ENCODE measurements around the gene STK35.
"Not testable (repeated sequence)": the region's sequence is repeated elsewhere in the genome, so short reads cannot be mapped to it uniquely, and the experiment has no call there.

STK35 gene

DNA sequence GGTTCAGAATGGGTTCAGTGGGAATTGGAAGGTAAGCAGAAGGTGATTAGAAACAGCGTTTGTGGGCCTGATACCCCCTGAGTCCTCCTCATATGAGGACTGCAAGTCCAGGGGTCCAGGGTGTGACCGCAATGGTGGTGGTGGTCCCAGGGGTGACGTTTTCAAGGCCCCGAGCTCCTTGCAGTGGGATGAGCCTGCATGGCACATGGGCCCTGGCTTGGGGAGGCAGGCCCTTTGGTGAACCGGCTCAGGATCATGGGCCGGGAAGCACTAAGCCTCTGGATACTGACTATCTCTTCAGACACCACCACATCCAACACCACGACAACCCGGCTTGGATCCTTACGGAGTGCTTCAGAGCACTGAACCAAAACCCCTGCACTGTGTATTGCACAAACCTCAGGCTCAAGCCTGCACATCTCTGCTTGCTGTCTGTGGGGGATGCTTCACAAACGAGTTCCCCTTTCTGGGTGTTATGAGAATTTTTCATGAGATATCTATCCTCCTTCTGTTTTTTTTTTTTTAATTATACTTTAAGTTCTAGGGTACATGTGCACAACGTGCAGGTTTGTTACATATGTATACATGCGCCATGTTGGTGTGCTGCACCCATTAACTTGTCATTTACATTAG, 67.9 kb downstream of the STK35 start:
- H4K20me1 ChIP-seq (ENCODE audit: control insufficient read depth, insufficient read depth, low read depth, low read length) = no peaks in the 10 kb centered on the region; the same call in 1 of the 2 replicates
- H3F3A ChIP-seq (ENCODE audit: control insufficient read depth, insufficient read depth) = no peaks in the 10 kb centered on the region
- H3K27ac ChIP-seq (ENCODE audit: low read depth, low read length) = no peak overlapping the region
- peaks cover 3% of the 10 kb centered on the region; the same call in 1 of the 2 replicates for H3K27me3 ChIP-seq (ENCODE audit: control insufficient read depth, low read length)
- no peaks in the 10 kb centered on the region for H3K4me1 ChIP-seq (ENCODE audit: control insufficient read depth, low read length)
- H3K79me2 ChIP-seq (ENCODE audit: control insufficient read depth, low read length) = no peaks in the 10 kb centered on the region
- no peak overlapping the region for H3K4me2 ChIP-seq (ENCODE audit: low read length)
- TF ChIP-seq EZH2phosphoT487 (IDR thresholded peaks at IDR 0.05; ENCODE audit: borderline replicate concordance, low read length) = no peak
- TF ChIP-seq, protein P1, sequence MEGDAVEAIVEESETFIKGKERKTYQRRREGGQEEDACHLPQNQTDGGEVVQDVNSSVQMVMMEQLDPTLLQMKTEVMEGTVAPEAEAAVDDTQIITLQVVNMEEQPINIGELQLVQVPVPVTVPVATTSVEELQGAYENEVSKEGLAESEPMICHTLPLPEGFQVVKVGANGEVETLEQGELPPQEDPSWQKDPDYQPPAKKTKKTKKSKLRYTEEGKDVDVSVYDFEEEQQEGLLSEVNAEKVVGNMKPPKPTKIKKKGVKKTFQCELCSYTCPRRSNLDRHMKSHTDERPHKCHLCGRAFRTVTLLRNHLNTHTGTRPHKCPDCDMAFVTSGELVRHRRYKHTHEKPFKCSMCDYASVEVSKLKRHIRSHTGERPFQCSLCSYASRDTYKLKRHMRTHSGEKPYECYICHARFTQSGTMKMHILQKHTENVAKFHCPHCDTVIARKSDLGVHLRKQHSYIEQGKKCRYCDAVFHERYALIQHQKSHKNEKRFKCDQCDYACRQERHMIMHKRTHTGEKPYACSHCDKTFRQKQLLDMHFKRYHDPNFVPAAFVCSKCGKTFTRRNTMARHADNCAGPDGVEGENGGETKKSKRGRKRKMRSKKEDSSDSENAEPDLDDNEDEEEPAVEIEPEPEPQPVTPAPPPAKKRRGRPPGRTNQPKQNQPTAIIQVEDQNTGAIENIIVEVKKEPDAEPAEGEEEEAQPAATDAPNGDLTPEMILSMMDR (IDR thresholded peaks at IDR 0.05; ENCODE audit: low read depth, low read length, poor library complexity, severe bottlenecking) = no peak
- H3K36me3 ChIP-seq (ENCODE audit: control insufficient read depth, low read length) = no peaks in the 10 kb centered on the region
- no peaks in the 10 kb centered on the region for H3K9me3 ChIP-seq (ENCODE audit: control insufficient read depth, insufficient read depth, low read length)
- H3K4me3 ChIP-seq (ENCODE audit: low read length) = no peak overlapping the region
- H3K9me2 ChIP-seq (replicated peaks; ENCODE audit: control insufficient read depth, low read length) = no peaks in the 10 kb centered on the region

DNA sequence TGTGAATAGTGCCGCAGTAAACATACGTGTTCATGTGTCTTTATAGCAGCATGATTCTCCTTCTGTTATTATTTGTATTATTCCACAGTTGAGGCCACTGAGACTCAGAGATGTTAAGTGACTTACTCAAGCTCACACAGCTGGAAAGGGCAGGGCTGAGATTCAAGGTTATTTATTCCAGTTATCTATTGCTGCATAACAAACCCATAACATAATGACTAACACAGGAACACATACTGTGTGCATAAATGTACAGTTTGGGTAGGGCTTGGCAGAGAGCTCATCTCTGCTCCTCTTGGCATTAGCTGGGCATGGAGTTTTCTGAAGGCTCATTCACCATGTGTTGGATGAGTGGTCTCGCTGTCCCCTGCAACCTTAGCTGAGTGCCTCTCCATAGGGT, 68.8 kb downstream of the STK35 start:
- H3F3A ChIP-seq (ENCODE audit: control insufficient read depth, insufficient read depth) = no peaks in the 10 kb centered on the region
- H3K27me3 ChIP-seq (ENCODE audit: control insufficient read depth, low read length) = peaks cover 3% of the 10 kb centered on the region; the same call in 1 of the 2 replicates
- no peaks in the 10 kb centered on the region; the same call in 1 of the 2 replicates for H4K20me1 ChIP-seq (ENCODE audit: control insufficient read depth, insufficient read depth, low read depth, low read length)
- no peak overlapping the region for H3K4me2 ChIP-seq (ENCODE audit: low read length)
- TF ChIP-seq, protein P1 (IDR thresholded peaks at IDR 0.05; ENCODE audit: low read depth, low read length, poor library complexity, severe bottlenecking) = no peak
- TF ChIP-seq EZH2phosphoT487 (IDR thresholded peaks at IDR 0.05; ENCODE audit: borderline replicate concordance, low read length) = no peak
- no peaks in the 10 kb centered on the region for H3K9me2 ChIP-seq (replicated peaks; ENCODE audit: control insufficient read depth, low read length)
- H3K4me1 ChIP-seq (ENCODE audit: control insufficient read depth, low read length) = no peaks in the 10 kb centered on the region
- no peaks in the 10 kb centered on the region for H3K36me3 ChIP-seq (ENCODE audit: control insufficient read depth, low read length)
- no peak overlapping the region for H3K4me3 ChIP-seq (ENCODE audit: low read length)
- no peaks in the 10 kb centered on the region for H3K9me3 ChIP-seq (ENCODE audit: control insufficient read depth, insufficient read depth, low read length)
- H3K27ac ChIP-seq (ENCODE audit: low read depth, low read length) = no peak overlapping the region
- H3K79me2 ChIP-seq (ENCODE audit: control insufficient read depth, low read length) = no peaks in the 10 kb centered on the region

- TF ChIP-seq EZH2phosphoT487 (IDR thresholded peaks at IDR 0.05; ENCODE audit: borderline replicate concordance, low read length) = no peak
- TF ChIP-seq, protein P1 (IDR thresholded peaks at IDR 0.05; ENCODE audit: low read depth, low read length, poor library complexity, severe bottlenecking) = no peak
- no peak overlapping the region for H3K4me2 ChIP-seq (ENCODE audit: low read length)
- no peaks in the 10 kb centered on the region for H3K9me2 ChIP-seq (replicated peaks; ENCODE audit: control insufficient read depth, low read length)
- H3K36me3 ChIP-seq (ENCODE audit: control insufficient read depth, low read length) = no peaks in the 10 kb centered on the region
- H3K4me1 ChIP-seq (ENCODE audit: control insufficient read depth, low read length) = no peaks in the 10 kb centered on the region
- no peak overlapping the region for H3K27ac ChIP-seq (ENCODE audit: low read depth, low read length)
- no peaks in the 10 kb centered on the region; the same call in 1 of the 2 replicates for H4K20me1 ChIP-seq (ENCODE audit: control insufficient read depth, insufficient read depth, low read depth, low read length)
- H3K27me3 ChIP-seq (ENCODE audit: control insufficient read depth, low read length) = peaks cover 7% of the 10 kb centered on the region
- no peak overlapping the region for H3K4me3 ChIP-seq (ENCODE audit: low read length)
- no peaks in the 10 kb centered on the region for H3F3A ChIP-seq (ENCODE audit: control insufficient read depth, insufficient read depth)
- no peaks in the 10 kb centered on the region for H3K79me2 ChIP-seq (ENCODE audit: control insufficient read depth, low read length)
- no peaks in the 10 kb centered on the region for H3K9me3 ChIP-seq (ENCODE audit: control insufficient read depth, insufficient read depth, low read length)
Observed at GRCh38 chr20:2171266-2171790, 69.7 kb downstream of the STK35 start.

DNA sequence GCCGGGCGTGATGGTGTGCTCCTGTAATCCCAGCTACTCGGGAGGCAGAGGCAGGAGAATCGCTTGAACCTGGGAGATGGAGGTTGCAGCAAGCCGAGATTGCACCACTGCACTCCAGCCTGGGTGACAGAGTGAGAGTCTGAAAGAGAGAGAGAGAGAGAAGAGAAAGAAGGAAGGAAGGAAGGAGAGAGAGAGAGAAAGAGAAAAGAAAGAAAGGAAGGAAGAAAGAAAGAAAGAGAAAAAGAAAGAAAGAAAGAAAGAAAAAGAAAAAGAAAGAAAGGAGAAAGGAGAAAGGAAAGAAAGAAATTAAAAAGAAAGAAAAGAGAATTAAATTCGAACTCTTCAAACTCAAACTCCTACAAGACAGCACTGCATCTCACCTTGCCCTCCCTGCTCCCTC, 70.2 kb downstream of the STK35 start:
- not testable (repeated sequence) for H4K20me1 ChIP-seq (ENCODE audit: control insufficient read depth, insufficient read depth, low read depth, low read length); H3K36me3 ChIP-seq (ENCODE audit: control insufficient read depth, low read length); H3K27me3 ChIP-seq (ENCODE audit: control insufficient read depth, low read length); H3K9me3 ChIP-seq (ENCODE audit: control insufficient read depth, insufficient read depth, low read length); H3K4me3 ChIP-seq (ENCODE audit: low read length); H3K4me1 ChIP-seq (ENCODE audit: control insufficient read depth, low read length); H3F3A ChIP-seq (ENCODE audit: control insufficient read depth, insufficient read depth); H3K79me2 ChIP-seq (ENCODE audit: control insufficient read depth, low read length); H3K4me2 ChIP-seq (ENCODE audit: low read length); H3K27ac ChIP-seq (ENCODE audit: low read depth, low read length); H3K9me2 ChIP-seq (replicated peaks; ENCODE audit: control insufficient read depth, low read length)
